ENCODE results near the gene HEPHL1.

- no peak for TF ChIP-seq EZH2 (IDR thresholded peaks at IDR 0.05; ENCODE audit: borderline replicate concordance, low read depth, low read length, severe bottlenecking)
- TF ChIP-seq, protein P1, sequence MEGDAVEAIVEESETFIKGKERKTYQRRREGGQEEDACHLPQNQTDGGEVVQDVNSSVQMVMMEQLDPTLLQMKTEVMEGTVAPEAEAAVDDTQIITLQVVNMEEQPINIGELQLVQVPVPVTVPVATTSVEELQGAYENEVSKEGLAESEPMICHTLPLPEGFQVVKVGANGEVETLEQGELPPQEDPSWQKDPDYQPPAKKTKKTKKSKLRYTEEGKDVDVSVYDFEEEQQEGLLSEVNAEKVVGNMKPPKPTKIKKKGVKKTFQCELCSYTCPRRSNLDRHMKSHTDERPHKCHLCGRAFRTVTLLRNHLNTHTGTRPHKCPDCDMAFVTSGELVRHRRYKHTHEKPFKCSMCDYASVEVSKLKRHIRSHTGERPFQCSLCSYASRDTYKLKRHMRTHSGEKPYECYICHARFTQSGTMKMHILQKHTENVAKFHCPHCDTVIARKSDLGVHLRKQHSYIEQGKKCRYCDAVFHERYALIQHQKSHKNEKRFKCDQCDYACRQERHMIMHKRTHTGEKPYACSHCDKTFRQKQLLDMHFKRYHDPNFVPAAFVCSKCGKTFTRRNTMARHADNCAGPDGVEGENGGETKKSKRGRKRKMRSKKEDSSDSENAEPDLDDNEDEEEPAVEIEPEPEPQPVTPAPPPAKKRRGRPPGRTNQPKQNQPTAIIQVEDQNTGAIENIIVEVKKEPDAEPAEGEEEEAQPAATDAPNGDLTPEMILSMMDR (IDR thresholded peaks at IDR 0.05; ENCODE audit: borderline replicate concordance, extremely low read depth, low read length, poor library complexity, severe bottlenecking), result no peak
Measured at GRCh38 chr11:94060401-94060800, 39.2 kb downstream of the HEPHL1 start.
